KOPT-K1 (cell line): Measurements from ENCODE around the gene ZHX3.

Source experiments
- H3K27ac ChIP-seq: fragments of 200-600 bp; sonication (generic); 2 replicates; pipeline ENCODE4 v1.5.1; 2016; ENCODE audit warnings: antibody characterized with exemption, mild to moderate bottlenecking, low read depth, low read length; ENCODE audit not compliant: poor library complexity, severe bottlenecking
- H3K36me3 ChIP-seq: fragments of 200-600 bp; sonication (generic); 2 replicates; pipeline ENCODE4 v1.5.1; 2017; ENCODE audit warnings: antibody characterized with exemption, mild to moderate bottlenecking, low read length, moderate library complexity; ENCODE audit not compliant: insufficient read depth
- H3K9me3 ChIP-seq: fragments of 200-600 bp; sonication (generic); 2 replicates; pipeline ENCODE4 v1.5.1; 2017; ENCODE audit warnings: antibody characterized with exemption, low read length, mild to moderate bottlenecking; ENCODE audit not compliant: insufficient read depth, poor library complexity, severe bottlenecking

The ZHX3 gene

GRCh38 chr20:41358230-41358629 is 40.7 kb upstream of the ZHX3 start:
- H3K36me3 ChIP-seq, result no peaks in the 10 kb centered on the region
- H3K27ac ChIP-seq, result no peak overlapping the region
- no peaks in the 10 kb centered on the region for H3K9me3 ChIP-seq

DNA sequence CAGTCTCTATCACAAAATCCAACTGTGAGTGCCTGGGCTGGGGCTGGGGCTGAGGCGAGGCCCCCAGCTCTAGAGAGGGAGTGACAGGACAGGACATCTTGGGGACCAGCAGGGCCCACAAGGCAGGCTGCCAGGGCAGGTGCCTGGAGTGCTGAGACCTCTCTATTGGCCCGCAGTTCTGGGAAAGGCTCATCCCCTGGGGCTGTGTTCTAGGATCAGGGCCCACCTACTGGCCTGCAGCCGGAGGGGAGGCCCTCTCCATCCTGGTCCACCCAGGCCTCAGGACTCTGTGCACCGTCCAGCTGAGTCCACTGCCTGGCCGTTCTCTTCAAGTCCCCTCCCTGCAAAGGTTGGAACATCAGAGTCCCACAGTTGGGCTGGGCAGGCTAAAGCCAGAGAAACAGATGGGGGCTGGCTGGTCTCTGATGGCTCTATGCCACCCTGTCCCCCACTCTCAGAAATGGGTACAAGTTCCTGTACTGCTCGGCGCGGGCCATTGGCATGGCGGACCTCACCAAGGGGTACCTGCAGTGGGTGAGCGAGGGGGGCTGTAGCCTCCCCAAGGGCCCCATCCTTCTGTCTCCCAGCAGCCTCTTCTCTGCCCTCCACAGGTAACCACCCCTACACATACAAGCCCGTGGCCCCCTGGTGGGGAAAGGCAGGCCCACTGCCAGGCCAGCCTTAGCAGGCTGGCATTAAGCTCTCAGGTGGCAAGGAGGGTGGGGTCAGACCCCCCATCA is 40.1 kb upstream of the ZHX3 start:
- Histone ChIP-seq H3K36me3 (no peaks in the 10 kb centered on the region), H3K27ac (no peak overlapping the region), H3K9me3 (no peaks in the 10 kb centered on the region)

- H3K9me3 ChIP-seq, result no peaks in the 10 kb centered on the region
- no peaks in the 10 kb centered on the region for H3K36me3 ChIP-seq
- no peak overlapping the region for H3K27ac ChIP-seq
Observed at GRCh38 chr20:41356951-41357350, 39.4 kb upstream of the ZHX3 start.

DNA sequence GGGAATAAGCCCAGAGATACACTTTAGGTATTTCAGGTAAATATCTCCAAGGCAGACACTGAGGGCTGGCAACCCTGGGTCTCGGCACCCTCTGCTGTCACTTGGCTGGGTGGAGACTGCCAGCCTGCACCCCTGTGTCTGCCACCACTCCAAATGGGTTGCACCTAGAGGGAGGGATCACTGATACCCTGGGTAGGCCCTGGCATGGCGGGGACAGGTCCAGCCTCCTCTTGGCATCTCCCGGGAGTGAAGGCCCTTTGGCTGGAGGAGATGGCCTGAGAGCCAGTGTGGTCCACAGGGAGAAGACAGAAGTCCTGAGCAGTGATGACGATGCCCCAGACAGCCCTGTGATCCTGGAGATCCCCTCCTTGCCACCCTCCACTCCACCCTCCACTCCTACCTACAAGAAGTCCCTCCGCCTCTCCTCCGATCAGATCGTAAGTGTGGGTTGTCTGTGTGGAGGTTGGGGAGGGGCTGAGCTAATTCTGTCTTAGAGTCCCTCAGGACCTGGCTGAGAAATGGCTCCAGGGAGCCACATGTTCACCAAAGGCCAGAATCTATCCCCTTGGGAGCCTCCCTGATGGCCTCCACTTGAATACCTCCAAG is 38.2 kb upstream of the ZHX3 start:
- Histone ChIP-seq H3K27ac (no peak overlapping the region), H3K9me3 (no peaks in the 10 kb centered on the region), H3K36me3 (no peaks in the 10 kb centered on the region)

GRCh38 chr20:41355192-41355591 is 37.7 kb upstream of the ZHX3 start:
- H3K9me3 ChIP-seq, result no peaks in the 10 kb centered on the region
- no peaks in the 10 kb centered on the region for H3K36me3 ChIP-seq
- H3K27ac ChIP-seq, result no peak overlapping the region

GRCh38 chr20:41353530-41353929 is 36.0 kb upstream of the ZHX3 start:
- no peaks in the 10 kb centered on the region for H3K36me3 ChIP-seq
- H3K9me3 ChIP-seq, result no peaks in the 10 kb centered on the region
- H3K27ac ChIP-seq, result no peak overlapping the region

DNA sequence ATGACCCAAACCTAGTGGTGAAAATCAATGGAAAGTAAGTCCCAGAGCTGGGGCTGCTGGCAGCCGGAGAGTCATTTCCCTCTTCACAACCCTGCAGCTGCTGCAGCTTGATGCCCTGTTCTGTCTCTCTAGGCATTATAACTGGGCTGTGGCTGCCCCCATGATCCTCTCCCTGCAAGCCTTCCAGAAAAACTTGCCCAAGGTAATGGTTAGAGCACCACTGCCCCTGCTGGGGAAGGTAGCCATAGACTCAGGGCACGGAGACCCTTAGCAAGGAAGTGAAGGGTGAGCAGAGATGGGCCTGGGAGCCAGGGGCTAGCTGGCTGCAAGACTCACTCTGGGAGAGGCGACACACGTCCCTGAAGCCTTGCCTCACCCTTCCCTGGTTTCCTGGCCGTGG is 35.1 kb upstream of the ZHX3 start:
- Histone ChIP-seq H3K9me3 (no peaks in the 10 kb centered on the region), H3K27ac (no peak overlapping the region), H3K36me3 (no peaks in the 10 kb centered on the region)

- H3K36me3 ChIP-seq, result no peaks in the 10 kb centered on the region
- no peak overlapping the region for H3K27ac ChIP-seq
- H3K9me3 ChIP-seq, result no peaks in the 10 kb centered on the region
Observed at GRCh38 chr20:41352106-41352505, 34.6 kb upstream of the ZHX3 start.

DNA sequence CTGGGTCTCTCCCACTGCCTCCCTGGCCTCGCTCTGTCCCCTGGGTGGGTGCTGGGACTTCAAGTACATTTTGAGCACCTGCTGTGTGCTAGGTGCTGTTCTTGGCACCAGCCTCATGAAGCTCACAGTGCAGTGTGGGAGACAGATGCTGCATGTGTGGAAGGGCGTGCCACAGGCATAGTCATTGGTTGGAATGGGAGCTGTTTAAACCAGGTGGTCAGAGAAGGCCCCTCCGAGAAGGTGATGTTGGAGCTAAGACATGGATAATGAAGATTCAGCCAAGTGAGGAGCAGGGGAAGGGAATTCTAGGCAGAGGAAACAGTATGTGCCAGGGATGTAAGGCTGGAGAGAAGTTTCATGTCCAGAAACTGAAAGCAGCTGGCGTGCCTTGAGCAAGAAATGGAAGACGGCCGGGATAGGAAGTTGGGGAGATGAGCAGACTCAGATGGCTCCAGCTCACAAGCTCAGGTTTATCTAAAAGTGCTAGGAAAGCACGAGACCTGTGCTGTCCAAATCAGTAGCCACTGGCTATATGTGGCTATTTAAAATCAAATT is 33.0 kb upstream of the ZHX3 start:
- H3K9me3 ChIP-seq, result no peaks in the 10 kb centered on the region
- H3K36me3 ChIP-seq, result no peaks in the 10 kb centered on the region
- no peak overlapping the region for H3K27ac ChIP-seq

DNA sequence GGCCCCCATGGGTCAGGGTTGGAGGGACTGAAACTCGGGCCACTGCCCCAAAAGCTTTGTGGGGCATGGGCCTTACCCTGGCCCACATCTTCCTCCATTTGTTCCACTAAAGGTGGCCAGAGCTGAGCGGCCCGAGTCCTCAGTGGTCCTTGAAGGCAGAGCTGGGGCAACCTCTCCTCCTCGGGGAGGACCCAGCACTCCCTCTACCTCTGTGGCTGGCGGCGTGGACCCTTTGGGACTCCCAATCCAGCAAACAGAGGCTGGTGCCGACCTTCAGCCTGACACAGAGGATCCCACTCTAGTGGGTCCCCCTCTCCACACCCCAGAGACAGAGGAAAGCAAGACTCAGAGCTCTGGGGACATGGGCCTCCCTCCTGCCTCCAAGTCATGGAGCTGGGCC is 32.4 kb upstream of the ZHX3 start:
- no peak overlapping the region for H3K27ac ChIP-seq
- H3K9me3 ChIP-seq, result no peaks in the 10 kb centered on the region
- no peaks in the 10 kb centered on the region for H3K36me3 ChIP-seq

- Histone ChIP-seq H3K36me3 (no peaks in the 10 kb centered on the region), H3K27ac (no peak overlapping the region)
Observed at GRCh38 chr20:41349266-41349665, 31.7 kb upstream of the ZHX3 start.

GRCh38 chr20:41348430-41349172 is 31.1 kb upstream of the ZHX3 start:
- Histone ChIP-seq H3K9me3 (no peaks in the 10 kb centered on the region), H3K27ac (no peak overlapping the region), H3K36me3 (no peaks in the 10 kb centered on the region)

More at GRCh38 chr20:41349266-41349665, 31.7 kb upstream of the ZHX3 start:
- no peaks in the 10 kb centered on the region for H3K9me3 ChIP-seq

- no peaks in the 10 kb centered on the region for H3K36me3 ChIP-seq
- no peaks in the 10 kb centered on the region for H3K9me3 ChIP-seq
- no peak overlapping the region for H3K27ac ChIP-seq
Observed at GRCh38 chr20:41347523-41348429, 30.2 kb upstream of the ZHX3 start.

DNA sequence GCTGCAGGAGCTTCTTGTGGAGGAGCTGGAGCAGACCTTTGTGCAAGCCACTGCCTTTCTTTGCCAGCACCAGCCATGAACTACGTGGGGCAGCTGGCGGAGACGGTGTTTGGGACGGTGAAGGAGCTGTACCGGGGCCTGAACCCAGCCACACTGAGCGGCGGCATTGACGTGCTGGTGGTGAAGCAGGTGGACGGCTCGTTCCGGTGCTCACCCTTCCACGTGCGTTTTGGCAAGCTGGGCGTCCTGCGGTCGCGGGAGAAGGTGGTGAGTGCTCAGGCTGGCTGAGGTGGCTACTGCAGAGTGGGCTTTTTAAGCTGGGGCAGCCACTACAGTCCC is 28.2 kb upstream of the ZHX3 start:
- Histone ChIP-seq H3K27ac (no peak overlapping the region), H3K36me3 (no peaks in the 10 kb centered on the region), H3K9me3 (no peaks in the 10 kb centered on the region)
